HepG2 (cell line): Measurements from ENCODE around the gene RMI2. TPM values are rescaled to one million over a fixed set of nuclear protein-coding genes. Genes with fewer than 3 reads are reported as not detected.

Source experiments
- HES4 ChIP-seq: sonication (generic); formaldehyde crosslinking; IDR thresholded peaks from 2 replicates; pipeline ENCODE4 v1.9.0; 2021; ENCODE audit warnings: mild to moderate bottlenecking, missing genetic modification reagents, borderline replicate concordance
- HOXA3 ChIP-seq: sonication (generic); formaldehyde crosslinking; IDR thresholded peaks from 2 replicates; pipeline ENCODE4 v1.5.0; 2020; ENCODE audit warnings: missing genetic modification reagents
- JUN ChIP-seq: sonication (generic); formaldehyde crosslinking; IDR thresholded peaks from 2 replicates; pipeline ENCODE4 v1.4.0; 2020; ENCODE audit warnings: mild to moderate bottlenecking, missing genetic modification reagents
- KAT2B ChIP-seq: fragments of 150-350 bp; IDR thresholded peaks from 2 replicates; pipeline ENCODE4 v1.6.1; 2014; ENCODE audit warnings: low read depth, low read length, borderline replicate concordance
- KLF13 ChIP-seq: sonication (generic); formaldehyde crosslinking; IDR thresholded peaks from 2 replicates; pipeline ENCODE4 v1.4.0; 2020; ENCODE audit warnings: mild to moderate bottlenecking, missing genetic modification reagents
- KLF16 ChIP-seq, 2 experiments: sonication (generic) in 1 of 2; formaldehyde crosslinking in 1 of 2; IDR thresholded peaks; 2 replicates each; pipeline versions ENCODE4 v1.6.1 to v1.8.0; 2016 to 2023; ENCODE audit warnings: missing genetic modification reagents in 2 of 2, missing compliant biosample characterization in 1 of 2
- MEF2D ChIP-seq: sonication (generic); formaldehyde crosslinking; IDR thresholded peaks from 2 replicates; pipeline ENCODE4 v1.5.1; 2020; ENCODE audit warnings: mild to moderate bottlenecking, missing genetic modification reagents
- MTA3 ChIP-seq: sonication (generic); formaldehyde crosslinking; IDR thresholded peaks from 2 replicates; pipeline ENCODE4 v1.4.0; 2020; ENCODE audit warnings: missing genetic modification reagents
- PAX8 ChIP-seq: sonication (generic); formaldehyde crosslinking; IDR thresholded peaks from 2 replicates; pipeline ENCODE4 v1.8.0; 2022; ENCODE audit warnings: mild to moderate bottlenecking, missing genetic modification reagents, borderline replicate concordance
- RFXANK ChIP-seq: IDR thresholded peaks from 2 replicates; pipeline ENCODE4 v1.6.1; 2016
- TCF7L2 ChIP-seq: IDR thresholded peaks from 2 replicates; pipeline ENCODE4 v1.6.1; 2011; ENCODE audit warnings: mild to moderate bottlenecking, low read depth, low read length, moderate library complexity
- ZBTB20 ChIP-seq: sonication (generic); formaldehyde crosslinking; IDR thresholded peaks from 2 replicates; pipeline ENCODE4 v1.8.1; 2023; ENCODE audit warnings: missing genetic modification reagents, low read depth, mild to moderate bottlenecking, borderline replicate concordance
- ZFP37 ChIP-seq: sonication (generic); formaldehyde crosslinking; IDR thresholded peaks from 2 replicates; pipeline ENCODE4 v1.4.0; 2020; ENCODE audit warnings: missing genetic modification reagents, borderline replicate concordance
- ZNF138 ChIP-seq: sonication (generic); formaldehyde crosslinking; IDR thresholded peaks from 2 replicates; pipeline ENCODE4 v1.5.0; 2020; ENCODE audit warnings: mild to moderate bottlenecking, low read depth, missing genetic modification reagents
- ZNF292 ChIP-seq: sonication (generic); formaldehyde crosslinking; IDR thresholded peaks from 2 replicates; pipeline ENCODE4 v1.8.1; 2022; ENCODE audit warnings: mild to moderate bottlenecking, low read depth, missing genetic modification reagents, borderline replicate concordance
- ZNF430 ChIP-seq: sonication (generic); formaldehyde crosslinking; IDR thresholded peaks from 2 replicates; pipeline ENCODE4 v1.9.0; 2021; ENCODE audit warnings: mild to moderate bottlenecking, missing genetic modification reagents
- ZNF546 ChIP-seq: sonication (generic); formaldehyde crosslinking; conservative IDR thresholded peaks from 2 replicates; pipeline ENCODE4 v1.8.1; 2023; ENCODE audit warnings: mild to moderate bottlenecking, missing genetic modification reagents
- ZNF572 ChIP-seq: sonication (generic); formaldehyde crosslinking; IDR thresholded peaks from 2 replicates; pipeline ENCODE4 v1.5.1; 2020; ENCODE audit warnings: mild to moderate bottlenecking, missing genetic modification reagents
- ZNF652 ChIP-seq: IDR thresholded peaks from 2 replicates; pipeline ENCODE4 v1.6.1; 2016; ENCODE audit warnings: low read depth, borderline replicate concordance
- polyA plus RNA-seq, 8 experiments: library from polyadenylated mRNA; depleted of rRNA in 3 of 8; stranded (reverse) in 7 of 8; unstranded in 1 of 8; fragments of >200 nt; fragmentation: Illumina TruSeq in 4 of 8; extraction: Trizol in 4 of 8; gene quantifications; 2 replicates each; pipeline versions ENCODE4 v1.2.1 to v1.2.3, GENCODE V29; 2011 to 2016; ENCODE audit warnings: low read depth in 4 of 8, missing spikeins in 1 of 8, mixed read lengths in 1 of 8; ENCODE audit not compliant: insufficient read depth in 1 of 8
- total RNA-seq, 5 experiments: library from RNA; depleted of rRNA; stranded (reverse); fragments of >200 nt; fragmentation: Illumina TruSeq; extraction: Trizol; gene quantifications; 2 replicates each; pipeline ENCODE4 v1.2.3, GENCODE V29; 2016; ENCODE audit warnings: low read depth in 1 of 5
- TF ChIP-seq, protein P1 (sequence below): IDR thresholded peaks from 2 replicates; pipeline ENCODE4 v1.6.1; 2016; ENCODE audit warnings: mild to moderate bottlenecking, missing biosample characterization, missing genetic modification reagents
- TF ChIP-seq, protein P2 (sequence below), 2 experiments: sonication (generic) in 1 of 2; formaldehyde crosslinking in 1 of 2; IDR thresholded peaks; 2 replicates each; pipeline versions ENCODE4 v1.5.1 to v1.6.1; 2011 to 2020; ENCODE audit warnings: borderline replicate concordance in 1 of 2, low read depth in 1 of 2, low read length in 1 of 2, mild to moderate bottlenecking in 1 of 2, missing genetic modification reagents in 1 of 2, moderate library complexity in 1 of 2
- TF ChIP-seq, protein P3 (sequence below), 2 experiments: fragments of 450-650 bp in 1 of 2; sonication (generic) in 1 of 2; formaldehyde crosslinking; IDR thresholded peaks; 2 replicates each; pipeline versions ENCODE4 v1.5.0 to v1.8.0; 2020 to 2022; ENCODE audit warnings: mild to moderate bottlenecking in 1 of 2, missing genetic modification reagents in 1 of 2
- TF ChIP-seq, protein P4 (sequence below): sonication (generic); formaldehyde crosslinking; IDR thresholded peaks from 2 replicates; pipeline ENCODE4 v1.4.0; 2020; ENCODE audit warnings: missing genetic modification reagents, mild to moderate bottlenecking, borderline replicate concordance

The RMI2 gene
- total and polyA plus RNA-seq, 2 of the 13 experiments (the other 11 are each of a cell fraction or from before 2014, with no cell fraction given): 24.5 to 55.7 TPM

DNA sequence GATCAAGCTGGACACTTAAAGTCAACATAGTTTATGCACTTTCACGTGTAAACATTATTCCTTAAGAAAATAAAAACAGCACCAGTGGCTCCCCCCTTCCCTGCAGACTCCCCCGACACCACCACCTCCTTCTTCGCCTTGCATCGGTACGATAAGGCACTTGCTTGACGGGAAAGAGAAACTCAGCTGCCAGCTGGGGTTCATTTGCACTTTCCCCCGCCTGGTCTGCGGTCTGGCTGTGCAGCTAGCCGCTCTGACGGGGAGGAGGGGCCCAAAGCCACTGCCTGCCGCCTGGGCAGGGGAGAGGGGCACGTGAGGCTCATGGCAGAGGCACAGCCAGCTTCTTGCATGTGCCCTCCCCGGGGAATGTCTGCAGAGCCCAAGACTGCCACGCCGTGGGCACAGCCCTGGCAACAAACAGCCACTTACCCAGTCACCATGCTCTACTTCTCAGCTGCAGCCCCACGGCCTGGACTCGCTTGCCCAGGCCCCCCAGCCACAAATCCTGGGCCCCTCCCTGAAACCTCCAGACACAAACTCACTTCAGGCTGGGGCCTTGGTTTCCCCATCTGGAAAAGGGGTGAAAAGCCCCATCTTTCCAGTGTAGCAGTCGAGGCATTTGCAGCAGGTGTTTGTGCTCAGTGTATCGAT is 47.6 kb upstream of the RMI2 start (continued):
- TF ChIP-seq RFXANK (CRISPR knock-in tag) (peak; percentile 21; the same call in 1 of the 2 replicates), ZNF572 (CRISPR knock-in tag) (no peak), HES4 (CRISPR knock-in tag) (peak; percentile 89; the same call in 1 of the 2 replicates), PAX8 (no peak), KLF13 (CRISPR knock-in tag) (peak; percentile 88; the same call in 1 of the 2 replicates), JUN (no peak), KAT2B (no peak), ZNF430 (CRISPR knock-in tag) (0 out of 2 replicates have a peak, but pooled peaks have one; percentile 72), ZNF546 (CRISPR knock-in tag) (0 out of 2 replicates have a peak, but pooled peaks have one; percentile 27), ZNF292 (CRISPR knock-in tag) (peak; percentile 97), ZNF138 (CRISPR knock-in tag) (peak; percentile 87), MTA3 (no peak), HOXA3 (CRISPR knock-in tag) (peak; percentile 78), ZBTB20 (peak; percentile 86; the same call in 1 of the 2 replicates), ZNF652 (CRISPR knock-in tag) (no peak), MEF2D (no peak; the same call in 1 of the 2 replicates), TCF7L2 (no peak), KLF16 (CRISPR knock-in tag; IDR thresholded peaks at IDR 0.05) (no peak; a peak in 1 of 4 replicates), ZFP37 (CRISPR knock-in tag) (0 out of 2 replicates have a peak, but pooled peaks have one; percentile 43)
- TF ChIP-seq, protein P1, sequence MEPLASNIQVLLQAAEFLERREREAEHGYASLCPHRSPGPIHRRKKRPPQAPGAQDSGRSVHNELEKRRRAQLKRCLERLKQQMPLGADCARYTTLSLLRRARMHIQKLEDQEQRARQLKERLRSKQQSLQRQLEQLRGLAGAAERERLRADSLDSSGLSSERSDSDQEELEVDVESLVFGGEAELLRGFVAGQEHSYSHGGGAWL (CRISPR knock-in tag): peak; percentile 28; the same call in 1 of the 2 replicates
- TF ChIP-seq, protein P2, sequence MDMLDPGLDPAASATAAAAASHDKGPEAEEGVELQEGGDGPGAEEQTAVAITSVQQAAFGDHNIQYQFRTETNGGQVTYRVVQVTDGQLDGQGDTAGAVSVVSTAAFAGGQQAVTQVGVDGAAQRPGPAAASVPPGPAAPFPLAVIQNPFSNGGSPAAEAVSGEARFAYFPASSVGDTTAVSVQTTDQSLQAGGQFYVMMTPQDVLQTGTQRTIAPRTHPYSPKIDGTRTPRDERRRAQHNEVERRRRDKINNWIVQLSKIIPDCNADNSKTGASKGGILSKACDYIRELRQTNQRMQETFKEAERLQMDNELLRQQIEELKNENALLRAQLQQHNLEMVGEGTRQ (IDR thresholded peaks at IDR 0.05; ENCODE audit: low read depth, low read length): peak; percentile 24; the same call in 1 of the 2 replicates
- TF ChIP-seq, protein P2 (CRISPR knock-in tag; IDR thresholded peaks at IDR 0.05; ENCODE audit: borderline replicate concordance): peak; percentile 63; the same call in 1 of the 2 replicates
- TF ChIP-seq, protein P3, sequence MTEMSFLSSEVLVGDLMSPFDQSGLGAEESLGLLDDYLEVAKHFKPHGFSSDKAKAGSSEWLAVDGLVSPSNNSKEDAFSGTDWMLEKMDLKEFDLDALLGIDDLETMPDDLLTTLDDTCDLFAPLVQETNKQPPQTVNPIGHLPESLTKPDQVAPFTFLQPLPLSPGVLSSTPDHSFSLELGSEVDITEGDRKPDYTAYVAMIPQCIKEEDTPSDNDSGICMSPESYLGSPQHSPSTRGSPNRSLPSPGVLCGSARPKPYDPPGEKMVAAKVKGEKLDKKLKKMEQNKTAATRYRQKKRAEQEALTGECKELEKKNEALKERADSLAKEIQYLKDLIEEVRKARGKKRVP (CRISPR knock-in tag; IDR thresholded peaks at IDR 0.05): no peak
- TF ChIP-seq, protein P4, sequence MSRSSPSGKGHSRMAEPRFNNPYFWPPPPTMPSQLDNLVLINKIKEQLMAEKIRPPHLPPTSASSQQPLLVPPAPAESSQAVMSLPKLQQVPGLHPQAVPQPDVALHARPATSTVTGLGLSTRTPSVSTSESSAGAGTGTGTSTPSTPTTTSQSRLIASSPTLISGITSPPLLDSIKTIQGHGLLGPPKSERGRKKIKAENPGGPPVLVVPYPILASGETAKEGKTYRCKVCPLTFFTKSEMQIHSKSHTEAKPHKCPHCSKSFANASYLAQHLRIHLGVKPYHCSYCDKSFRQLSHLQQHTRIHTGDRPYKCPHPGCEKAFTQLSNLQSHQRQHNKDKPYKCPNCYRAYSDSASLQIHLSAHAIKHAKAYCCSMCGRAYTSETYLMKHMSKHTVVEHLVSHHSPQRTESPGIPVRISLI: no peak; the same call in 1 of the 2 replicates
